Measurements from ENCODE around the gene DLG1.
"Not testable (repeated sequence)": the region's sequence is repeated elsewhere in the genome, so short reads cannot be mapped to it uniquely, and the experiment has no call there.

The DLG1 gene

GRCh38 chr3:197242784-197243432, 55.5 kb downstream of the DLG1 start:
- DNase-seq = no peak

GRCh38 chr3:197241173-197241572, 57.2 kb downstream of the DLG1 start:
- no peak for DNase-seq

DNA sequence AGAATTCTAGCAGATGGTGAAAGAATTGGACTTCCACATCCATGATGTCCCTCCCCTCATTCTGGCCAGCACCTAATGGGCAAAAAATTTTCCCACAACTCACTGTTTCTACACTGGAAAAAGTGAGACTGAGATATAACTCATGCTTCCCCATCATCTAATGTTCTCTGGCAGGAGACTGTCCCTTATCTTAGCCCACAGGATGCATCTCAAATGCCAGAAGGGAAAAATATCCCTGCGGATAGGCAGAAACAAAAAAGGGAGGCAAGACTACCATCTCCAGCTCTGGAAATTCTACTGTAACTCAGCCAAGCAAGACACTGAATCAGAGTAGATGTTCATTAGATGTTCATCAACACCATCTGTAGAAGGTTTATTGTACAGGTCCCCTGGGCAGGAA, 58.6 kb downstream of the DLG1 start:
- no peak for DNase-seq

- DNase-seq = no peak
These were observed 59.6 kb downstream of the DLG1 start for GRCh38 chr3:197238842-197239241.

DNA sequence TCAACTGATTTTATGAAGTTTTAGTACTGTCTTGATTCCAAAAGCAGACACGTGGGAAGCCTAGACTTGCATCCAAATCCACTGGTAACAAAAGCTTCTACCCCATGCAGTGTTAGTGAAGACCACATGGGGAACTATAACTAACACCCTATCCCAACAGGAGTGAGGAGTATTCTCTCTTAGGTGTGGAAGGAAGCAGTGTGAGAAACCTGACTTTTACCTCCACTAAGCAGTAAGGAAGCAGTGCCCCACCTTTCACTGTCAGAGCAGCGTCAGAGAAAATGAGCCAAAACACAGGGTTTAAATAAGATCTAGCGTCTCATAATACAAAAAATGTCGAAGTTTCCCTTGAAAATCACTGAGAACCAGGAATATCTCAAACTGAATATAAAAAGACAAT, 60.5 kb downstream of the DLG1 start:
- DNase-seq = no peak

DNA sequence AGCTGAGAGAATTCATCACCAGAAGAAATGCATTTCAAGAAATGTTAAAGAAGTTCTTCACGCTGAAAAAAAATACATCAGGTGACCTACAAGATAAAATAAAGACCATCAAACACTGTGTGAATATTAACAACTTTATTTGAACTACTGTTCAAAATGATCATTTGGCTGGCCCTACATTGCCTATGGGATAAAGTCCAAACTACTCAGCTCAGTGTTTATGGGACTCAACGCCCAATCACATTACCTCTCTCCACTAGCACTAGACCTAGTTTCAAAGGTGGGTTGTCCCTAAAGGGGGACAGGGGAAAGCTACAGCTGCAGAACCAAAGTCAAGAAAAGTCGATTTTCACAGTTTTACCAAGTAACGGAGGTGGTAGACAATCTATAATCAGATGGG, 62.0 kb downstream of the DLG1 start:
- no peak for DNase-seq

GRCh38 chr3:197234947-197235914, 63.2 kb downstream of the DLG1 start:
- DNase-seq = no peak

GRCh38 chr3:197231321-197231720, 67.1 kb downstream of the DLG1 start:
- DNase-seq = no peak

DNA sequence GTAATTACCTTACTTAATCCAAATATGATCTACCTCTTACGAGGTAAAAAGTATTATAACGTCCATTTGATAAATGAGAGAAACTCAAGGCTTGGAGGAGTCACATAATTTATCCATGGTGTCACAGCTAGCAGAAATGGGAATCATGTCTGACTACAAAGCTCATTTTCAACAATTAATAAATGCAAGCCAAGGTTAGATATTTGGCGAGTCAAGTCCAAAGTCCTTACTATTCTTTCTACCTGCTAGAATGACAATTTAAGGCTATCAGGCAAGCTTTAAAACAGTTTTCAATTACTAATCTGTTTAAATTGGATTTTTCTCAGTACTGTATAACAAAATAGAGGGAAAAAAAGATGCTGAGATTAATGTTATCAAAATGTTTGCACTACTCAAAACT, 68.6 kb downstream of the DLG1 start:
- DNase-seq = no peak

- no peak for DNase-seq
These were observed 69.2 kb downstream of the DLG1 start for GRCh38 chr3:197229178-197229577.

GRCh38 chr3:197227780-197228574, 70.4 kb downstream of the DLG1 start:
- DNase-seq = no peak

- DNase-seq = no peak
These were observed 72.2 kb downstream of the DLG1 start for GRCh38 chr3:197226179-197226578.

DNA sequence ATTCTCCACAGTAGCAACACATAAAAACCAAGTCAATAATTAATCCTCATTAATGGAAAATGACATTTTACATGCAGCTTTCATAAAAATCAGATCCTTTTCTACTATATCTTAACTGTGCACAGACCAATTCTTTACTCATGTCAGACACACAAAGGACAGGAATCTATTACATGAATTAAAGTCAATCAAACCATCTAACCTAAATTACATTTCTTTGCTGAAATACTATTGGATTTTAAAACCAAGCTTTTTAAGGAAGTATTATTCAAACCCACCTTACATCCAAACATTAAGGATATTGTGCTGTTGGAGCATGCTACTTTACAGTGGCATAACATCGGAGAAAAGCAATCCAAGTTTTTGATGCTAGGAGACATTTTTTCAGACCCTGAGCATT, 72.8 kb downstream of the DLG1 start:
- no peak for DNase-seq

GRCh38 chr3:197224034-197224444, 74.4 kb downstream of the DLG1 start:
- peak; percentile 8 for DNase-seq

- no peak for DNase-seq
These were observed 75.5 kb downstream of the DLG1 start for GRCh38 chr3:197222937-197223370.

- no peak for DNase-seq
These were observed 78.8 kb downstream of the DLG1 start for GRCh38 chr3:197219619-197220018.

DNA sequence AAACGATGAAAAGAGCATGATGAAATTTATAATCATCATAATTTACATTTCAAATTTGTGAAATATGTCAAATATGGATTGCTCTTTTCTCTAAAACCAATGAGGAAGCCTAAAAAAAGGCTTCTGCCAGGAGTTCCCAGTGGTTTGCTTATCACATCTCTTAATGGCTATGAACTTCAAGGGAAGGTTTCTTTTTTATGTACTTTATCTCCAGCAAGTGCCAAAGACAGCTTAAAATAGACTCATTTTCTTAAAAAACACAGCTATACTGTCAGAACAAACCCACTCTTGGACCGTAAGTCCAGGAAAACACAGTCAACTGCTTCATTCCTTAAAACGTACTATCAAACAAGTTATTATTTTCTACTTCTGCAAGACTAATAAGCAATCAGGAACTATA, 80.2 kb downstream of the DLG1 start:
- DNase-seq = no peak

DNA sequence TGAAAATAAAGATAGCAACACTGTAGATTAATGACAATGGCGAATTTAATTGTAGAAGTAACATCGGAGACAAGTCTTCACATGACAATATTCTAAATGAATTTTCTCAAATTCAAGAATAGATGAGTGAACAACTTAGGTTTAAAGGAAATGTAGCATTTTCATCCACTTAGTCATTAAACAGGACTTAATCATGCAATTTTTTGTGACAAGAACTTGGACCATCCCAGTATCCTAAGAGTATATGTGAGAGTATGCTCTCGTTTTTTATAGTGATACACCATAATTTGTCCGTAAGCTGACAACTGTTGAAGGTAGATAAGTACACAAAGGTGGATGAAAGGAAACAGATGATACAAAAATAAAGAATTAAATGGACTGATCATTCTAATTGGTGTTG, 81.5 kb downstream of the DLG1 start:
- DNase-seq = no peak

GRCh38 chr3:197216169-197216860, 82.1 kb downstream of the DLG1 start:
- no peak for DNase-seq

- DNase-seq = no peak
These were observed 86.1 kb downstream of the DLG1 start for GRCh38 chr3:197212290-197212689.

GRCh38 chr3:197211698-197212097, 86.7 kb downstream of the DLG1 start:
- not testable (repeated sequence) for DNase-seq

DNA sequence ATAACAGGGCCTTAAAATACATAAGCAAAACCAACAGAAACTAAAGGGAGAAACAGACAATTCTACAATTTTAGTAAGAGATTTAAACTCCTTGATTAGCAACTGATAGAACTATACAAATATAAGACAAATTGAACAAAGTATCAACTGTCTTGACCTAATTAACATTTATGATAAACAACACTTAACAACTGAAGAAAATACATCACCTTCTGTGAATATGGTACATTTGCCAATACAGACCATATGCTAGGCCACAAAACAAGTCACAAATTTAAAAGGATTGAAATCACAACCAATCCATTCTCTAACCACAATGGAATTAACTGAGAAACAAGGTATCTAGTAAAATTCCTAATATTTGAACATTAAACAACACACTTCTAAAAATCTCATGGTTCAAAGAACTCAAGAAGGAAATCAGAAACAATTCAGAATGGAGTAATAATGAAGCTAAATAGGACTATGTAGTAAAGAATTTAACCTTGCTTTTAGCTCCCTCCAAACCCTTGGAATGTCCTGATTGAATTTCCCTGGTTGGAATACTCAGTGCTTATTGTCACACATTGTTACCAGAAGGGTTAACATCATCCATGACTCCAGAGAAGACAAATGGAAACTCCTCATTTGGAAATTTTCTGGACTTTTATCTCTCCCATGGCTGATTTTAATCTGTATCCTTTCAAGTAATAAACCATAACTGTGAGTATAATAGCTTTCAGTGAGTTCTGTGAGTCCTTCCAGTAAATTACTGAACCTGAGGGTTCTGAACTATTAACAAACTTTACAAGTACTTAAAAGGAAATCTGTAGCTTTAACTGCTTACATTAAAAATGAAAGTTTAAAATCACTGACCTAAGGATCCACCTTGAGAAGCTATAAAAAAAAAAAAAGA, 88.8 kb downstream of the DLG1 start:
- no peak for DNase-seq

Measured in NCI-H748 treated with DMSO at 0.1 percent for 48 hours (cell line).